GM12878 (cell line): ENCODE results near the gene SMIM5. TPM values are rescaled to one million over a fixed set of nuclear protein-coding genes. Genes with fewer than 3 reads are reported as not detected.

Experiments used
- ATAC-seq: fragments of 200-7000 bp; cut with Tn5 transposase; 3 replicates; pipeline ENCODE4 v1.9.1; 2020; ENCODE audit warnings: mild to moderate bottlenecking, moderate library complexity
- BruUV-seq: library from RNA; stranded (reverse); fragments of 400-500 nt; replicated peaks from 2 replicates; lab custom pipeline; 2021; lab: Mats Ljungman, UMichigan
- CTCF ChIA-PET: fragments of 300-600 bp; sonication (Branson Sonifier 250); formaldehyde crosslinking; extraction: SDS; loops from one replicate; lab custom pipeline; 2021; ENCODE audit warnings: inconsistent platforms; lab: Yijun Ruan, JAX
- POLR2A ChIA-PET: fragments of 350-600 bp; formaldehyde crosslinking; extraction: SDS; loops from one replicate; lab custom pipeline; 2021; ENCODE audit warnings: inconsistent platforms; lab: Charles Lee
- RAD21 ChIA-PET: fragments of 300-600 bp; sonication (Branson Sonifier 250); formaldehyde crosslinking; loops from one replicate; lab custom pipeline; 2023; ENCODE audit warnings: antibody characterized with exemption; ENCODE audit not compliant: unreplicated experiment; lab: Charles Lee
- SMC1A ChIA-PET: fragments of 300-600 bp; sonication (Branson Sonifier 250); formaldehyde crosslinking; loops from one replicate; lab custom pipeline; 2023; ENCODE audit not compliant: unreplicated experiment, uncharacterized antibody; lab: Charles Lee
- DNase-seq: peaks from one replicate; pipeline ENCODE4 v3.0.0-alpha.2; 2011; ENCODE audit warnings: low read depth, low spot score
- FAIRE-seq: peaks from 3 replicates; lab custom pipeline; 2011; peaks lifted over from hg19 to GRCh38; lab: Jason Lieb, UNC
- H2AFZ ChIP-seq: 2 replicates; pipeline ENCODE4 v1.6.0; 2011; ENCODE audit warnings: low read depth, low read length, control low read depth; ENCODE audit not compliant: control insufficient read depth
- H3K27ac ChIP-seq: 2 replicates; pipeline ENCODE4 v1.5.1; 2011; ENCODE audit warnings: control low read depth; ENCODE audit not compliant: control insufficient read depth, insufficient read depth
- H3K27me3 ChIP-seq, 2 experiments: replicated peaks in 1 of 2; 2 replicates each; pipeline versions ENCODE4 v1.6.0 to v1.6.1; 2011; ENCODE audit warnings: low read length in 1 of 2; ENCODE audit not compliant: control insufficient read depth in 2 of 2, insufficient read depth in 2 of 2
- H3K36me3 ChIP-seq, 2 experiments: 2 replicates each; pipeline ENCODE4 v1.5.1; 2011; ENCODE audit warnings: low read length in 1 of 2; ENCODE audit not compliant: control insufficient read depth in 2 of 2, insufficient read depth in 2 of 2
- H3K4me1 ChIP-seq: 2 replicates; pipeline ENCODE4 v1.6.1; 2011; ENCODE audit warnings: mild to moderate bottlenecking, low read length, moderate library complexity, mixed read lengths; ENCODE audit not compliant: control insufficient read depth, insufficient read depth
- H3K4me2 ChIP-seq: 2 replicates; pipeline ENCODE4 v1.6.0; 2011; ENCODE audit warnings: control low read depth; ENCODE audit not compliant: control insufficient read depth, insufficient read depth
- H3K4me3 ChIP-seq: fragments of 200-600 bp; sonication (generic); 2 replicates; pipeline ENCODE4 v1.5.1; 2016
- H3K79me2 ChIP-seq: 2 replicates; pipeline ENCODE4 v1.6.0; 2011; ENCODE audit warnings: low read length; ENCODE audit not compliant: control insufficient read depth, insufficient read depth
- H3K9ac ChIP-seq: 2 replicates; pipeline ENCODE4 v1.8.0; 2011; ENCODE audit warnings: low read length, control low read depth, mixed read lengths; ENCODE audit not compliant: control insufficient read depth, insufficient read depth
- H3K9me3 ChIP-seq: replicated peaks from 3 replicates; pipeline ENCODE4 v1.5.1; 2011; ENCODE audit warnings: mild to moderate bottlenecking, low read length; ENCODE audit not compliant: control insufficient read depth, insufficient read depth
- H4K20me1 ChIP-seq: 2 replicates; pipeline ENCODE4 v1.6.0; 2011; ENCODE audit not compliant: control insufficient read depth, insufficient read depth
- BACH1 ChIP-seq: fragments of 450-650 bp; IDR thresholded peaks from 2 replicates; pipeline ENCODE4 v1.6.1; 2017; ENCODE audit warnings: mild to moderate bottlenecking, borderline replicate concordance
- CEBPB ChIP-seq, 2 experiments: fragments of 150-350 bp in 1 of 2; IDR thresholded peaks; 2 replicates each; pipeline ENCODE4 v1.6.1; 2012 to 2014; ENCODE audit warnings: low read depth in 2 of 2, low read length in 2 of 2, borderline replicate concordance in 1 of 2, inconsistent platforms in 1 of 2
- DPF2 ChIP-seq: fragments of 450-650 bp; IDR thresholded peaks from 2 replicates; pipeline ENCODE4 v1.6.1; 2017; ENCODE audit warnings: mild to moderate bottlenecking
- IRF4 ChIP-seq: IDR thresholded peaks from 2 replicates; pipeline ENCODE4 v1.6.1; 2011; ENCODE audit warnings: low read depth, low read length
- POLR2A ChIP-seq: IDR thresholded peaks from 2 replicates; pipeline ENCODE4 v1.6.1; 2011; ENCODE audit warnings: low read depth, mild to moderate bottlenecking, low read length
- SP1 ChIP-seq: IDR thresholded peaks from one replicate; pipeline ENCODE4 v1.6.1; 2011; ENCODE audit warnings: low read depth, low read length
- SUZ12 ChIP-seq: fragments of 200-600 bp; sonication (generic); IDR thresholded peaks from one replicate; pipeline ENCODE4 v1.6.1; 2018; ENCODE audit warnings: antibody characterized with exemption, mild to moderate bottlenecking; ENCODE audit not compliant: unreplicated experiment
- WGBS: methylation state at CpG from one replicate; pipeline ENCODE4 v1.1.6; 2016; ENCODE audit warnings: low lambda C conversion rate; ENCODE audit not compliant: insufficient replicate concordance, insufficient coverage; ENCODE audit errors: missing lambda C conversion rate; 5-methylcytosine and 5-hydroxymethylcytosine counted together
- in situ Hi-C: fragments of 300-500 bp; cut with MboI; formaldehyde crosslinking; loops from 9 replicates; pipeline ENCODE4 v1.14.3; 2018; ENCODE audit warnings: mixed read lengths
- intact Hi-C: fragments of 100-400 bp; cut with micrococcal nuclease; formaldehyde crosslinking; loops from one replicate; pipeline ENCODE4 v1.14.2; 2022; ENCODE audit not compliant: unreplicated experiment
- polyA plus RNA-seq, 11 experiments: library from polyadenylated mRNA; depleted of rRNA in 4 of 11; unstranded in 6 of 11; stranded (reverse) in 5 of 11; fragments of >200 nt; fragmentation: Nextera tagmentation in 4 of 11; fragmentation: Illumina TruSeq in 1 of 11; extraction: Ambion mirVana in 4 of 11; extraction: Trizol in 1 of 11; gene quantifications; 1 replicate in 1 of 11; 2 replicates in 10 of 11; pipeline versions ENCODE4 v1.2.1 to v1.2.3, GENCODE V29; 2011 to 2016; ENCODE audit warnings: inconsistent platforms in 2 of 11, missing spikeins in 2 of 11, low read depth in 1 of 11
- total RNA-seq, 4 experiments: library from RNA; depleted of rRNA in 3 of 4; stranded (reverse); fragments of >200 nt in 3 of 4; fragmentation: Illumina TruSeq in 1 of 4; extraction: Trizol in 1 of 4; gene quantifications; 2 replicates each; pipeline versions ENCODE4 v1.2.1 to v1.2.3, GENCODE V29; 2013 to 2021
- TF ChIP-seq, protein P1 (sequence below): fragments of 450-650 bp; IDR thresholded peaks from 2 replicates; pipeline ENCODE4 v1.6.1; 2017; ENCODE audit warnings: mild to moderate bottlenecking, moderate library complexity
- TF ChIP-seq, protein P2 (sequence below), 3 experiments: IDR thresholded peaks in 2 of 3; conservative IDR thresholded peaks in 1 of 3; 2 replicates each; pipeline ENCODE4 v1.5.1; 2011; ENCODE audit warnings: low read depth in 3 of 3, low read length in 3 of 3, mild to moderate bottlenecking in 3 of 3, control low read depth in 2 of 3, moderate library complexity in 2 of 3, inconsistent platforms in 1 of 3, mixed read lengths in 1 of 3; ENCODE audit not compliant: control insufficient read depth in 2 of 3, insufficient read depth in 1 of 3; ENCODE audit errors: extremely low read depth in 1 of 3
- TF ChIP-seq, protein P3 (sequence below): fragments of 450-650 bp; IDR thresholded peaks from 2 replicates; pipeline ENCODE4 v1.6.1; 2017; ENCODE audit warnings: mild to moderate bottlenecking, moderate library complexity

The SMIM5 gene
- total and polyA plus RNA-seq, 10 of the 15 experiments (the other 5 are each of a cell fraction or from before 2014, with no cell fraction given): 0.08 to 0.11 TPM; not detected in 8

DNA sequence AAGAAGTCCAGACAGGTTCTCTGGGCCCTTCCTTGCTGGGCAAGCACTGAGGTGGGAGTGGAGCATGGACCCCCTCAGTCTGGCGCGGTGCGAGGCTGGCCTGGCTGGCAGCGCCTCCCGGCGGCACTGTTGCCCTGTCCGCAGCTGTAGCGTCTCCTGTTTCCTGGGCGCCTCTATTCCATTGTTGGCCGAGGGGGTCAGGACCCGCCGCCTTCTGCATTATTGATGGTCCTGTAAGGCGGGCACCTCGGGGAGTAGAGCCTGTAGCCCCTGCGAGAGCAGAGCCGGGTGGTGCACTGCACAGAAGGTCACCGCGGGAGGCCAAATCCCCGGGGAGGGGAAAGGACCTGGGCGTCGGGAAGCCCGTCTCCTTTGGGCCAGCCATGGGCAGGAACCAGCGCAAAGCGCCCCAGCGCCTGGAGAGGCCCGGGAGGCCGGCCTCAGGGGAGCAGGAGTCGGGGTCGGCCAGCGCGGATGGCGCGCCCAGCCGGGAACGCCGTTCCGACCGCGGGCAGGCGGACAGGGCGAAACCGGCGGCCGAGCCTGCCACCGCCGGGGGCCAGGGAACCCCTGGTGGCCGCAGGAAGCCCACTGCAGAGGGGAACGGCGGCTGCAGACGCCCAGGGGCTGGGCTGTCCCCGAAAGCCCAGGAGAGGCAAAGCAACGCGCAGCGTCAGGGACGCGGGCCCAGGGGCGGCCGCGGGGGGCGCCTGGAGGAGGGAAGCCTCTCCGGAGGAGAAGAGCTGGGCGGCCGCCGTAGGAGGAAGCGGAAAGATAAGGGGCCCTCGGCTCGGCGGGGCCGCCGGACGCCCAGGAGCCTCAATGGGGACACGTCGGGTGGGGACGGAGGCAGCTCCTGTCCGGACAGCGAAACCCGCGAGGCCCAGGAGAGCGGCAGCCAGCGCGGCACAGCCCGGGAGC, 45.3 kb upstream of the SMIM5 start, which contains the start of gene MYO15B:
TSS of gene MYO15B (plus strand) at position 126 of the 921 bp plus-strand sequence. CDS start at position 384, 258 bp downstream.
- in situ Hi-C loops (no loop called here), intact Hi-C loops (loop anchor here (2.0 kb wide), 1 partner anchor 71 kb away; the partner anchor contains the start of gene TSEN54)
- CTCF ChIA-PET: interaction anchor here (0.7 to 2.9 kb wide), 6 partner anchors 45 to 165 kb away, joined by 3 to 12 read pairs (median 3); partner anchors contain the start of genes RECQL5 and TSEN54
- 12% methylated on average over 67 of the region's 82 CpGs for WGBS
- no peaks in the 10 kb centered on the region for H3K36me3 ChIP-seq
- peak within 1 kb of the TSS; percentile 53; the same call in 1 of the 2 replicates for H3K4me3 ChIP-seq
- POLR2A ChIA-PET: interaction anchor here (0.6 to 1.0 kb wide), 3 partner anchors 71 to 95 kb away, joined by 3 to 4 read pairs (median 3); no protein-coding TSS in a partner anchor
- SMC1A ChIA-PET: interaction anchor here (1.2 kb wide), 1 partner anchor 71 kb away, joined by 5 read pairs; the partner anchor contains the start of gene TSEN54
- no peaks in the 10 kb centered on the region for H3K79me2 ChIP-seq
- peak within 1 kb of the TSS; percentile 88 for H3K4me2 ChIP-seq
- H4K20me1 ChIP-seq: no peaks in the 10 kb centered on the region
- RAD21 ChIA-PET: interaction anchor here (1.0 kb wide), 1 partner anchor 72 kb away, joined by 6 read pairs; the partner anchor contains the start of gene TSEN54
- H3K4me1 ChIP-seq: 0 out of 2 replicates have a peak, but pooled peaks cover 4% of the 10 kb centered on the region
- H3K27ac ChIP-seq: peak within 1 kb of the TSS; percentile 33; the same call in 1 of the 2 replicates
- no TSS peak for BruUV-seq
- H2AFZ ChIP-seq: peak within 1 kb of the TSS; percentile 67
- H3K27me3 ChIP-seq: peaks cover 5 to 9% of the 10 kb centered on the region in 2 experiments
- TF ChIP-seq, protein P1, sequence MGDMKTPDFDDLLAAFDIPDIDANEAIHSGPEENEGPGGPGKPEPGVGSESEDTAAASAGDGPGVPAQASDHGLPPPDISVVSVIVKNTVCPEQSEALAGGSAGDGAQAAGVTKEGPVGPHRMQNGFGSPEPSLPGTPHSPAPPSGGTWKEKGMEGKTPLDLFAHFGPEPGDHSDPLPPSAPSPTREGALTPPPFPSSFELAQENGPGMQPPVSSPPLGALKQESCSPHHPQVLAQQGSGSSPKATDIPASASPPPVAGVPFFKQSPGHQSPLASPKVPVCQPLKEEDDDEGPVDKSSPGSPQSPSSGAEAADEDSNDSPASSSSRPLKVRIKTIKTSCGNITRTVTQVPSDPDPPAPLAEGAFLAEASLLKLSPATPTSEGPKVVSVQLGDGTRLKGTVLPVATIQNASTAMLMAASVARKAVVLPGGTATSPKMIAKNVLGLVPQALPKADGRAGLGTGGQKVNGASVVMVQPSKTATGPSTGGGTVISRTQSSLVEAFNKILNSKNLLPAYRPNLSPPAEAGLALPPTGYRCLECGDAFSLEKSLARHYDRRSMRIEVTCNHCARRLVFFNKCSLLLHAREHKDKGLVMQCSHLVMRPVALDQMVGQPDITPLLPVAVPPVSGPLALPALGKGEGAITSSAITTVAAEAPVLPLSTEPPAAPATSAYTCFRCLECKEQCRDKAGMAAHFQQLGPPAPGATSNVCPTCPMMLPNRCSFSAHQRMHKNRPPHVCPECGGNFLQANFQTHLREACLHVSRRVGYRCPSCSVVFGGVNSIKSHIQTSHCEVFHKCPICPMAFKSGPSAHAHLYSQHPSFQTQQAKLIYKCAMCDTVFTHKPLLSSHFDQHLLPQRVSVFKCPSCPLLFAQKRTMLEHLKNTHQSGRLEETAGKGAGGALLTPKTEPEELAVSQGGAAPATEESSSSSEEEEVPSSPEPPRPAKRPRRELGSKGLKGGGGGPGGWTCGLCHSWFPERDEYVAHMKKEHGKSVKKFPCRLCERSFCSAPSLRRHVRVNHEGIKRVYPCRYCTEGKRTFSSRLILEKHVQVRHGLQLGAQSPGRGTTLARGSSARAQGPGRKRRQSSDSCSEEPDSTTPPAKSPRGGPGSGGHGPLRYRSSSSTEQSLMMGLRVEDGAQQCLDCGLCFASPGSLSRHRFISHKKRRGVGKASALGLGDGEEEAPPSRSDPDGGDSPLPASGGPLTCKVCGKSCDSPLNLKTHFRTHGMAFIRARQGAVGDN: 0 out of 2 replicates have a peak, but pooled peaks have one; percentile 16
- 0 out of 2 replicates have a peak, but pooled peaks have one; percentile 47 for TF ChIP-seq DPF2
- TF ChIP-seq SP1: no peak
- TF ChIP-seq, protein P2, sequence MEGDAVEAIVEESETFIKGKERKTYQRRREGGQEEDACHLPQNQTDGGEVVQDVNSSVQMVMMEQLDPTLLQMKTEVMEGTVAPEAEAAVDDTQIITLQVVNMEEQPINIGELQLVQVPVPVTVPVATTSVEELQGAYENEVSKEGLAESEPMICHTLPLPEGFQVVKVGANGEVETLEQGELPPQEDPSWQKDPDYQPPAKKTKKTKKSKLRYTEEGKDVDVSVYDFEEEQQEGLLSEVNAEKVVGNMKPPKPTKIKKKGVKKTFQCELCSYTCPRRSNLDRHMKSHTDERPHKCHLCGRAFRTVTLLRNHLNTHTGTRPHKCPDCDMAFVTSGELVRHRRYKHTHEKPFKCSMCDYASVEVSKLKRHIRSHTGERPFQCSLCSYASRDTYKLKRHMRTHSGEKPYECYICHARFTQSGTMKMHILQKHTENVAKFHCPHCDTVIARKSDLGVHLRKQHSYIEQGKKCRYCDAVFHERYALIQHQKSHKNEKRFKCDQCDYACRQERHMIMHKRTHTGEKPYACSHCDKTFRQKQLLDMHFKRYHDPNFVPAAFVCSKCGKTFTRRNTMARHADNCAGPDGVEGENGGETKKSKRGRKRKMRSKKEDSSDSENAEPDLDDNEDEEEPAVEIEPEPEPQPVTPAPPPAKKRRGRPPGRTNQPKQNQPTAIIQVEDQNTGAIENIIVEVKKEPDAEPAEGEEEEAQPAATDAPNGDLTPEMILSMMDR (IDR thresholded peaks at IDR 0.05 in 2 of 3, conservative IDR thresholded peaks at IDR 0.05 in 1 of 3; ENCODE audit: control insufficient read depth in 2 of 3, extremely low read depth in 1 of 3, insufficient read depth in 1 of 3, low read depth in 3 of 3, low read length in 3 of 3): peak in 2 of 3 experiments; percentile 11 to 30; a peak in 1 of 6 replicates
- TF ChIP-seq, protein P3, sequence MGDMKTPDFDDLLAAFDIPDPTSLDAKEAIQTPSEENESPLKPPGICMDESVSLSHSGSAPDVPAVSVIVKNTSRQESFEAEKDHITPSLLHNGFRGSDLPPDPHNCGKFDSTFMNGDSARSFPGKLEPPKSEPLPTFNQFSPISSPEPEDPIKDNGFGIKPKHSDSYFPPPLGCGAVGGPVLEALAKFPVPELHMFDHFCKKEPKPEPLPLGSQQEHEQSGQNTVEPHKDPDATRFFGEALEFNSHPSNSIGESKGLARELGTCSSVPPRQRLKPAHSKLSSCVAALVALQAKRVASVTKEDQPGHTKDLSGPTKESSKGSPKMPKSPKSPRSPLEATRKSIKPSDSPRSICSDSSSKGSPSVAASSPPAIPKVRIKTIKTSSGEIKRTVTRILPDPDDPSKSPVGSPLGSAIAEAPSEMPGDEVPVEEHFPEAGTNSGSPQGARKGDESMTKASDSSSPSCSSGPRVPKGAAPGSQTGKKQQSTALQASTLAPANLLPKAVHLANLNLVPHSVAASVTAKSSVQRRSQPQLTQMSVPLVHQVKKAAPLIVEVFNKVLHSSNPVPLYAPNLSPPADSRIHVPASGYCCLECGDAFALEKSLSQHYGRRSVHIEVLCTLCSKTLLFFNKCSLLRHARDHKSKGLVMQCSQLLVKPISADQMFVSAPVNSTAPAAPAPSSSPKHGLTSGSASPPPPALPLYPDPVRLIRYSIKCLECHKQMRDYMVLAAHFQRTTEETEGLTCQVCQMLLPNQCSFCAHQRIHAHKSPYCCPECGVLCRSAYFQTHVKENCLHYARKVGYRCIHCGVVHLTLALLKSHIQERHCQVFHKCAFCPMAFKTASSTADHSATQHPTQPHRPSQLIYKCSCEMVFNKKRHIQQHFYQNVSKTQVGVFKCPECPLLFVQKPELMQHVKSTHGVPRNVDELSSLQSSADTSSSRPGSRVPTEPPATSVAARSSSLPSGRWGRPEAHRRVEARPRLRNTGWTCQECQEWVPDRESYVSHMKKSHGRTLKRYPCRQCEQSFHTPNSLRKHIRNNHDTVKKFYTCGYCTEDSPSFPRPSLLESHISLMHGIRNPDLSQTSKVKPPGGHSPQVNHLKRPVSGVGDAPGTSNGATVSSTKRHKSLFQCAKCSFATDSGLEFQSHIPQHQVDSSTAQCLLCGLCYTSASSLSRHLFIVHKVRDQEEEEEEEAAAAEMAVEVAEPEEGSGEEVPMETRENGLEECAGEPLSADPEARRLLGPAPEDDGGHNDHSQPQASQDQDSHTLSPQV: 0 out of 2 replicates have a peak, but pooled peaks have one; percentile 60
- TF ChIP-seq BACH1: 0 out of 2 replicates have a peak, but pooled peaks have one; percentile 24
- no peak for TF ChIP-seq CEBPB (IDR thresholded peaks at IDR 0.05; ENCODE audit: borderline replicate concordance in 1 of 2, low read depth in 2 of 2, low read length in 2 of 2)
- TF ChIP-seq POLR2A: peak; percentile 44; the same call in 1 of the 2 replicates
- TF ChIP-seq SUZ12: peak; percentile 89
- no peak for TF ChIP-seq IRF4
- TF ChIP-seq, all 136 proteins: peak for 7
- Histone ChIP-seq H3K9ac (peak within 1 kb of the TSS; percentile 44; the same call in 1 of the 2 replicates), H3K9me3 (no peaks in the 10 kb centered on the region)
- DNase-seq (no peak), FAIRE-seq (no peak), ATAC-seq (peak; percentile 61)
